Esophagus muscularis mucosa (tissue), 4 donors: ENCODE data around the gene LRRIQ1. TPM values are rescaled to one million over a fixed set of nuclear protein-coding genes. Genes with fewer than 3 reads are reported as not detected.
"Not testable (repeated sequence)": the region's sequence is repeated elsewhere in the genome, so short reads cannot be mapped to it uniquely, and the experiment has no call there.

Source experiments
- DNase-seq: peaks from one replicate; pipeline ENCODE4 v3.0.0-alpha.2; 2017; ENCODE audit errors: extremely low spot score
- H3K27ac ChIP-seq, 4 donors: fragments of 200-600 bp; sonication (generic); replicated peaks in 1 of 4; 1 replicate in 3 of 4; 2 replicates in 1 of 4; pipeline ENCODE4 v1.5.1; 2016 to 2019; ENCODE audit warnings: mild to moderate bottlenecking in 1 of 4
- H3K27me3 ChIP-seq, 4 donors: fragments of 200-600 bp; sonication (generic); one replicate each; pipeline versions ENCODE4 v1.5.1 to v1.6.0; 2016 to 2019
- H3K36me3 ChIP-seq, 4 donors: fragments of 200-600 bp; sonication (generic); one replicate each; pipeline ENCODE4 v1.5.1; 2016 to 2019
- H3K4me1 ChIP-seq, 4 donors: fragments of 200-600 bp; sonication (generic); one replicate each; pipeline ENCODE4 v1.5.1; 2016 to 2019
- H3K4me3 ChIP-seq, 4 donors: fragments of 200-600 bp; sonication (generic); 1 replicate in 2 of 4; 2 replicates in 2 of 4; pipeline ENCODE4 v1.5.1; 2016 to 2019; ENCODE audit warnings: mild to moderate bottlenecking in 4 of 4, moderate library complexity in 1 of 4
- H3K9me3 ChIP-seq, 4 donors: fragments of 200-600 bp; sonication (generic); 1 replicate in 3 of 4; 2 replicates in 1 of 4; pipeline ENCODE4 v1.5.1; 2016 to 2019
- CTCF ChIP-seq, 3 experiments: fragments of 200-600 bp in 2 of 3; fragments of 450-650 bp in 1 of 3; sonication (generic) in 2 of 3; IDR thresholded peaks; one replicate each; pipeline ENCODE4 v1.5.1; 2017 to 2019; ENCODE audit warnings: antibody characterized with exemption in 3 of 3, mild to moderate bottlenecking in 2 of 3, moderate library complexity in 1 of 3
- EP300 ChIP-seq: sonication (generic); formaldehyde crosslinking; IDR thresholded peaks from one replicate; pipeline ENCODE4 v1.6.1; 2017; ENCODE audit warnings: antibody characterized with exemption
- POLR2A ChIP-seq: fragments of 450-650 bp; IDR thresholded peaks from one replicate; pipeline ENCODE4 v1.6.1; 2017; ENCODE audit warnings: antibody characterized with exemption, moderate library complexity, mild to moderate bottlenecking, low read depth
- POLR2AphosphoS5 ChIP-seq, 2 donors: sonication (generic); formaldehyde crosslinking; IDR thresholded peaks; one replicate each; pipeline ENCODE4 v1.6.1; 2017; ENCODE audit warnings: antibody characterized with exemption in 2 of 2
- WGBS: methylation state at CpG from one replicate; pipeline ENCODE4 v1.1.5; 2018; 5-methylcytosine and 5-hydroxymethylcytosine counted together
- intact Hi-C: fragments of 100-400 bp; cut with DNase I; formaldehyde crosslinking; loops from one replicate; pipeline ENCODE4 v1.15.1; 2023
- total RNA-seq, 4 donors: library from RNA; depleted of rRNA; stranded (reverse); fragments of >200 nt; gene quantifications; one replicate each; pipeline versions ENCODE4 v1.1.0 to v1.2.1, GENCODE V29; 2016

LRRIQ1 gene
- total RNA-seq, 4 donors from 2014 or later, result 0.13 to 0.42 (median 0.23) TPM

GRCh38 chr12:84996759-84997158 lies 39.4 kb upstream of the LRRIQ1 start:
- no peak overlapping the region for H3K27ac ChIP-seq
- no peaks in the 10 kb centered on the region for H3K27me3 ChIP-seq
- TF ChIP-seq CTCF (IDR thresholded peaks at IDR 0.05), result no peak
- no peak for TF ChIP-seq POLR2AphosphoS5 (IDR thresholded peaks at IDR 0.05)
- TF ChIP-seq EP300, result no peak
- no peak for TF ChIP-seq POLR2A
- no peak overlapping the region for H3K4me3 ChIP-seq
- no peaks in the 10 kb centered on the region for H3K9me3 ChIP-seq
- intact Hi-C loops, result no loop called here
- 77% methylated on average over 1 of the region's 1 CpG for WGBS
- DNase-seq, result no peak
- H3K36me3 ChIP-seq, result no peaks in the 10 kb centered on the region
- no peaks in the 10 kb centered on the region for H3K4me1 ChIP-seq

GRCh38 chr12:84998341-84998740 lies 37.8 kb upstream of the LRRIQ1 start:
- H3K36me3 ChIP-seq, result no peaks in the 10 kb centered on the region
- no peak overlapping the region for H3K27ac ChIP-seq
- intact Hi-C loops, result no loop called here
- DNase-seq, result no peak
- TF ChIP-seq POLR2A (no peak), CTCF (IDR thresholded peaks at IDR 0.05) (no peak), POLR2AphosphoS5 (IDR thresholded peaks at IDR 0.05) (no peak), EP300 (no peak)
- no peaks in the 10 kb centered on the region for H3K27me3 ChIP-seq
- H3K4me3 ChIP-seq, result no peak overlapping the region
- no peaks in the 10 kb centered on the region for H3K4me1 ChIP-seq
- no peaks in the 10 kb centered on the region for H3K9me3 ChIP-seq

GRCh38 chr12:85000729-85001128 lies 35.4 kb upstream of the LRRIQ1 start:
- H3K27ac ChIP-seq, result no peak overlapping the region
- no peaks in the 10 kb centered on the region for H3K36me3 ChIP-seq
- H3K27me3 ChIP-seq, result no peaks in the 10 kb centered on the region
- DNase-seq, result no peak
- no peaks in the 10 kb centered on the region for H3K9me3 ChIP-seq
- intact Hi-C loops, result no loop called here
- TF ChIP-seq CTCF (IDR thresholded peaks at IDR 0.05) (no peak), POLR2A (no peak), EP300 (no peak), POLR2AphosphoS5 (IDR thresholded peaks at IDR 0.05) (no peak)
- WGBS, result 74% methylated on average over 2 of the region's 2 CpGs
- no peaks in the 10 kb centered on the region for H3K4me1 ChIP-seq
- H3K4me3 ChIP-seq, result no peak overlapping the region

- Histone ChIP-seq H3K9me3 (no peaks in the 10 kb centered on the region), H3K36me3 (no peaks in the 10 kb centered on the region), H3K27me3 (no peaks in the 10 kb centered on the region), H3K27ac (no peak overlapping the region), H3K4me3 (no peak overlapping the region), H3K4me1 (no peaks in the 10 kb centered on the region)
- intact Hi-C loops, result no loop called here
- TF ChIP-seq POLR2AphosphoS5 (IDR thresholded peaks at IDR 0.05) (no peak), CTCF (IDR thresholded peaks at IDR 0.05) (no peak), EP300 (no peak), POLR2A (no peak)
- WGBS, result 88% methylated on average over 3 of the region's 3 CpGs
- DNase-seq, result no peak
Observed at GRCh38 chr12:85002778-85003296, 33.3 kb upstream of the LRRIQ1 start.

- H3K9me3 ChIP-seq, result no peaks in the 10 kb centered on the region
Observed at GRCh38 chr12:85004204-85004603, 31.9 kb upstream of the LRRIQ1 start.

GRCh38 chr12:85005047-85005446 lies 31.1 kb upstream of the LRRIQ1 start:
- 80% methylated on average over 2 of the region's 2 CpGs for WGBS
- H3K4me1 ChIP-seq, H3K27ac ChIP-seq, H3K36me3 ChIP-seq, H3K9me3 ChIP-seq, H3K27me3 ChIP-seq, DNase-seq, H3K4me3 ChIP-seq, intact Hi-C loops: not testable (repeated sequence)

More at GRCh38 chr12:85004204-85004603, 31.9 kb upstream of the LRRIQ1 start:
- intact Hi-C loops, result no loop called here
- H3K4me3 ChIP-seq, result no peak overlapping the region
- H3K27ac ChIP-seq, result no peak overlapping the region
- no peak for DNase-seq
- no peaks in the 10 kb centered on the region for H3K36me3 ChIP-seq
- no peaks in the 10 kb centered on the region for H3K27me3 ChIP-seq
- H3K4me1 ChIP-seq, result no peaks in the 10 kb centered on the region
- TF ChIP-seq EP300, result no peak
- no peak for TF ChIP-seq CTCF (IDR thresholded peaks at IDR 0.05)
- TF ChIP-seq POLR2A, result no peak
- TF ChIP-seq POLR2AphosphoS5 (IDR thresholded peaks at IDR 0.05), result no peak
